ENCODE results near the gene P2RY14.

DNA sequence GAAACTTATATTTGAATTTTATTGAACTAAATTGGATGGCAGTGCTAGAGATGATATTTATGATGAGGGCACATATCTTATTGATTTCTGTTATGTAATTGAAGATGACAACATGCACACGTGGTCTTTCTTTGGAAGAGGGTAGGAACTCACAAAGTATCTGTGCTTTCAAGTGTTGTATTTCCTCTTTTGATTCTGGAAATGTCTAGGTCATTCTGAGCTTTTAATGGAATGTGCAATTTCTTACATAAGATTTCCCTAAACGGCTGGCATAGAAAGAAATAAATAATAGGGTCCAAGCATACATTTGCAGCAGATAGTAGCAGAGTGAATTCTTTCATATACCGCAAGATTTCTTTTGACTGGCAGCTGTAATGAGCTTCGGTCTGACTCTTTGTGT is 65.2 kb downstream of the P2RY14 start:
- TF ChIP-seq CTCF (IDR thresholded peaks at IDR 0.05; ENCODE audit: borderline replicate concordance, extremely low read depth, low read length, poor library complexity, severe bottlenecking) (no peak), EZH2 (IDR thresholded peaks at IDR 0.05; ENCODE audit: borderline replicate concordance, low read depth, low read length, severe bottlenecking) (no peak)

All from DND-41 (cell line).